GM19455 (cell line): ENCODE data around the gene FAM78B.

ENCODE experiments used
- ATAC-seq: cut with Tn5 transposase; IDR thresholded peaks from one replicate; pipeline ENCODE4 v1.9.1; 2021; ENCODE audit not compliant: unreplicated experiment

Gene FAM78B

DNA sequence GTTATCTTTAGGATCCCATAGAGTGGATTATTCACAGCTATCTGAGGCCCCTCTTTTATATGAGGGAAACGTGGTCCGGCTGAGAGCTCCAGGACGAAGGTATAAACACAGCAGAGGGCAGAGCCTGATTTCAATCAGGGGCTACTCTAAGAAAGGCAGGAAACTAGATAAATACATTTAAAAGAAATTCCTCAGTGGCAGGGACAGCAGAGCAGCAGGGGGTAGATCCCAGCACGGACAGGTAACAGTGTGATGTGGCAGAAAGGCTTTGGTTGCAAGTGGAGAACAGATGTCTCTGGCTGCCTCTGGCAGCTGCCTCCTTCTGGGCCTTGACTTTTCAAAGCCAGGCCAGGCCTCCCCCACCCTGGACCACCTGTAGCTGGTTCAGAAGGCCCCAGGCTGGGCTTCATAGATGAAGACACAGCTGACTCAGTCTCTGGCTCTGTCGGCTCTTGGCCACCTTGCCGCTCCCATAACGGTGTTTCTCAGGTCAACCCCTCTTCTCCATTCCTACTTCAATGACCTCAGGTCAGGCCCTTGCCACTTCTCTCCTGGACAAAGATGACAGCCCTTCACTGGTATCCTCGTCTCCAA, 43.8 kb downstream of the FAM78B start:
- no peak for ATAC-seq

DNA sequence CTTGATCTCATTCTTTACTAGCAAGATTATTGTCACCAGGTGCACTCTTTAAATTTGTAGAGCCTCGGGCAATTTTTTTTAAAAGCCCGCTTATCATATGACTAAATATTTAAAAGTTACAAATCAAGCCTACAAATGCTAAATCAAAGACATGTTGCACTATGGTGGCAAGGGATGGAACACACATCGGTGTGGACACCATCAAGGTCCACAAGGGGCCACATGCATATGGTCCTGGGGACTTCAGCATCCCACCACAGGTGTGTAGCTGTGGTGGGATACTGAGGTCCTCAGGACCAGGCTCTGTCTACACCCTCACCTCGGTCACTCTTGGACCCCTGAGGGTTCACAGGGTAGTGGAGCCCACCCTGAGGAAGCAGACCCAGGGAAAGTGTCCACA, 45.8 kb downstream of the FAM78B start:
- ATAC-seq, result no peak

DNA sequence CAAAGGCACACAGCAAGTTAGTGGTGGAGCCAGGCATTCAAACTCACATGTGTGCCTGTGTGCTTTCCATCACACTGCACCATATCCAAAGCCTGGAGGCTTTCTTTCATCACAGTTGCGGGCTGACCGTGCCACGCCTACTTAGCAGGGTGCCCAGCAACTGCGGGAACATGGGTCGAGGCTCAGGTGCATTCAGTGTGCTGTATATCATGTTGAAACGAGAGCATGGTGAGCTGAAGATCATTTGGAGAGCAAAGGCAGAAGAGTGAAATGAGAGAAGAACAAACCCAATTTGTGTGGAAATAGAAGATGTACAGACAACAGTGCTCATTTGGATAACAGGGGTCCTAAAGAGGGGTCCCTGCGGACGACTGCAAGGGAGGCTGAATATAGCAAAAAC, 46.5 kb downstream of the FAM78B start:
- no peak for ATAC-seq

- ATAC-seq, result no peak
Measured at GRCh38 chr1:166119471-166119965, 47.3 kb downstream of the FAM78B start.

- ATAC-seq, result no peak
Measured at GRCh38 chr1:166117776-166118175, 49.0 kb downstream of the FAM78B start.

DNA sequence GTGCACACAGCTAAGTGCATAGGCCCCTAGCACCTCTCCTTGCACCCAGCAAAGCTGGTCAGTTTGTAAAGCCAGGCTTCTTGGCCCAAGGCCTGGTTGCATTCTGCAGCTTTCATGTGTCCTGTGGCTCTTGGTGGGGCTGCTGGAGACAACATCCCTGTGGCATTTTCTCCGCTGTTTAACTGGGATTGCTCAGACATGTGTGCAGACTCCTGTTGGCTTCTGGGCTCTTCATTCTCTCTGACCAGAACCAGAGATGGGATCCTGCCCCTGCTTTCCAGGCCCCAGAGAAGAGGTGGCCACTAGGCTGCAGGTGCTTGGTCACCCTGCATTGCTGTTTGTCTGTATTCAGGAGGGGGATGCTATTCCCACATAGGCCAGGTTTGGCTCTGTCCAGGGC, 50.8 kb downstream of the FAM78B start:
- ATAC-seq, result no peak

- ATAC-seq, result no peak
Measured at GRCh38 chr1:166114419-166114818, 52.4 kb downstream of the FAM78B start.

GRCh38 chr1:166113630-166114029, 53.2 kb downstream of the FAM78B start:
- no peak for ATAC-seq

DNA sequence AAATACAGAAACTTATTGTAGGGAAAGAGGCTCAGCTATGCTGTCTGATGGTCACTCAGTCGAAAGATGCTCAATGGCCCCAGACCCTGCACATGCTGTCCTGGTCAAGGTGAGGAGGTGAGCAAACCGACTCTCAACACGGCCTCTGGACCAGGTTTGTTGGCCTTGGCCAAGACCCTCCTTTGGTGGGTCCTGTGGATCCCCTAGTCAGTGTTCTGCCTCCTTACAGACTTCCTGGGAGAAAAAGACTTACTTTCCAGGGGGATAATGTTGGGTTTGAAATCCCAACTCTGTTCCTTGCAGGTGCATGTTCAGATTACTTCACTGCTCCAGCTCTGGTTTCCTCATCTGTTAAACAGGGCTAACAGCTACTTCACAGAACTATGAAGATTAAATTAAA, 53.8 kb downstream of the FAM78B start:
- ATAC-seq, result no peak

DNA sequence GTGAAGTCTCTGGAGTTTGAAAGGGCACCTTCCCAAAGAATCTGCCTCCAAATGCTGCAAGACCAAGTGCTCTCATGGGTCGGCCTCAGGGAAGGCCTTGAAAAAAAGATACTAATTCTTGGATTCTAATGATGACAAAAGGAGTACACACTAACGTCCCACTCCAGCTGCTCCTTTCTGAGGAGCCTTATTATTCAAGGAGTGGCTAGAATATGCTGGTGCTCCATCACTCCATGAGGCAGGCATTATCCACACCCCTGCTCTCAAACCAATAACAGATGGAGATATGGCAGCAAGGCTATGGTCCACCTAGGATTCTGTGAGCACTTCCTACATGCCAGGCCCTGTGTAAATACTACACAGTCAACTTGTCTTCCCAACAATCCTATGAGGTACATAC, 54.4 kb downstream of the FAM78B start:
- no peak for ATAC-seq

DNA sequence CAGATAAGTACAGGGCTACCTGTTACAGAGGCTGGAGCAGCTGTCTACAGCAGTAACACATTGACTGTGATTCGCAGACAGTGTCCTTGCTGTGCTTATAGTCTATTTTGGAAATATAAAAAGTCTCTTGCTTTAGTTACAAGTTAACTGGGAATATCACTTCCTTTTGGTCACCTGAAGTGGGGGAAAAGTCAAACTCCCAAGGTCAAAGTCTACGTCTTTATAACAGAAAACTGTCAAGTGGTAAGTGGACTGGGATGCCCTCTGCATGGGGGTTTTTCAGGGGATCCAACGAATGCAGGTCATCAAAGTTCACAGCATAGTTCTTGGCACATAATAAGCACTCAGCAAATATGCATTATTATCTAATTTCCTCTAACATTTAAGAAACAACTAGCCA, 55.4 kb downstream of the FAM78B start:
- ATAC-seq, result no peak

DNA sequence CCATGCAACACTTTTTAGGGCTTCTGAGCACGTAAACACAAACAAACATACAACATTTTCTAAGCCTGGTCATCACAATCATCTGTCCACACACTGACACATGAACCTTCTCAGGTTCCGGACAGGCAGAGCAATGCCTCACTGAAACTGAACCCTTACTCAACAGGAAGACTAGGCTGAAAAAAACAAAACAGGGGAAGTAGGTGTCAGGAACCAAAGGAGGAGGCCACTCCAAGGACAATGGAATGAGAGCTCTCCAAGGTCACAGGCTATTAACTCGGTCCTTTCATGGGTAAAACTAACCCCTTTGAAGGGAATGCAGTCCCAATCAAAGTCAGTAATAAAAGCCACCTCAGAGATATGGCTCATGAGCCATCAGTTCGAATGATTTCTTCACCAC, 76.6 kb downstream of the FAM78B start:
- no peak for ATAC-seq

GRCh38 chr1:166089804-166090203, 77.0 kb downstream of the FAM78B start:
- ATAC-seq, result peak; percentile 79

GRCh38 chr1:166088572-166088955, 78.2 kb downstream of the FAM78B start:
- no peak for ATAC-seq

GRCh38 chr1:166087734-166088571, 78.8 kb downstream of the FAM78B start:
- no peak for ATAC-seq

DNA sequence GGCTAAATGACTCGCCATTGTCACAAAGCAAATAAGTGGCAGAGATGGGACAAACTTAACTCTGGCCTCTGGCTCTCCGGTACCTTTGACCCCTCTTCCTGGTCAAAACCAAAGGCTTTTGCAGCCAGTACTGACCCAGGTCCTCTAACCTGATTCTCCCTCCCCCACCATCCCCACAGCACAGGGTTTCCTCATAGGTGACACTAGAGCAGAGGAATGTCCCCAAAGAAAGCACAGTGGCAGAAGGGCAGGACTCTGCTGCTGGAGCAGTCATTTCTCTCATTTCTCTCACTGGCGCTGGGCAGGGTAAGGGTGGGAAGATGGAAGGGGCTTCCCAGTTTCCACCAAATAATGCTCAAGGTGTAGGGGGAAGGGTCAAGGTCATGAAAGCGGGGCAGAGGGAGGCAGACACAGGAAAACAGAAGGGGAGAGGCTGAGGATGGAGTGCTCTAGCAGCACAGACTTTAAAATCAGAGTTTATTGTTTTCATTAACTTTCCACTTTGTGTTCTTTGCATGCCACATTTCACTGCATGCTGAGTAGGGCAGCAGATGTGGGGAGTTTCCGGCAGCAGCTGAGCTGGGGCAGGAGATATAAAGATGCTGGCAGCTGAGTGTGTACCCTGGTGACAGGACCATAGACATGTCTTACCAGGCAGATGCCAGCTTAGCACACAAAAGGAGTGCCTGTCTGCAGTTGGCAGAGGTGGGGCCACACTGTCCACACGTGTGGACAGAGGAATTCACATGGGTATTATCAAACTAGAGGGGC, 80.5 kb downstream of the FAM78B start:
- ATAC-seq, result no peak

GRCh38 chr1:166084613-166085012, 82.2 kb downstream of the FAM78B start:
- ATAC-seq, result no peak

DNA sequence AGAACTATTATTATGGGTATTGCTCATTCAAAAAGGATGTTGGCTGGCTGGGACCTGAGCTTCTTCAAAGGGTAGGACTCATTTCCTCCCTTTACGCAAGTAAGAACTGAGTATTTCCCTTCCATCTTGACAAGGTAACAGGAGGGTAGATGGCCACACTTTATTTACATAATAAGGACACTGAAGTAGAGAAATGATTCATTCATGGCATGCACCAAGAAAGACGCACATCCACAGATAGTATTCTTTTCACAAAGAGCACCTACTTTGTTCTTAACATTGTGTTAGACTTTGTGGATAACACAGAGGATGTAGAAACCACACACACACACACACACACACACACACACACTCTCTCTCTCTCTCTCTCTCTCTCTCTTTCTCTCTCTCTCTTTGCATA, 82.9 kb downstream of the FAM78B start:
- peak; percentile 88 for ATAC-seq

GRCh38 chr1:166082601-166083000, 84.2 kb downstream of the FAM78B start:
- ATAC-seq, result no peak

GRCh38 chr1:166080967-166081870, 85.6 kb downstream of the FAM78B start:
- no peak for ATAC-seq
